HG03460 (cell line): ENCODE measurements around the gene TBC1D22A.
"Not testable (repeated sequence)": the region's sequence is repeated elsewhere in the genome, so short reads cannot be mapped to it uniquely, and the experiment has no call there.

Experiments
- ATAC-seq: cut with Tn5 transposase; IDR thresholded peaks from one replicate; pipeline ENCODE4 v1.9.1; 2021; ENCODE audit not compliant: unreplicated experiment

The TBC1D22A gene

DNA sequence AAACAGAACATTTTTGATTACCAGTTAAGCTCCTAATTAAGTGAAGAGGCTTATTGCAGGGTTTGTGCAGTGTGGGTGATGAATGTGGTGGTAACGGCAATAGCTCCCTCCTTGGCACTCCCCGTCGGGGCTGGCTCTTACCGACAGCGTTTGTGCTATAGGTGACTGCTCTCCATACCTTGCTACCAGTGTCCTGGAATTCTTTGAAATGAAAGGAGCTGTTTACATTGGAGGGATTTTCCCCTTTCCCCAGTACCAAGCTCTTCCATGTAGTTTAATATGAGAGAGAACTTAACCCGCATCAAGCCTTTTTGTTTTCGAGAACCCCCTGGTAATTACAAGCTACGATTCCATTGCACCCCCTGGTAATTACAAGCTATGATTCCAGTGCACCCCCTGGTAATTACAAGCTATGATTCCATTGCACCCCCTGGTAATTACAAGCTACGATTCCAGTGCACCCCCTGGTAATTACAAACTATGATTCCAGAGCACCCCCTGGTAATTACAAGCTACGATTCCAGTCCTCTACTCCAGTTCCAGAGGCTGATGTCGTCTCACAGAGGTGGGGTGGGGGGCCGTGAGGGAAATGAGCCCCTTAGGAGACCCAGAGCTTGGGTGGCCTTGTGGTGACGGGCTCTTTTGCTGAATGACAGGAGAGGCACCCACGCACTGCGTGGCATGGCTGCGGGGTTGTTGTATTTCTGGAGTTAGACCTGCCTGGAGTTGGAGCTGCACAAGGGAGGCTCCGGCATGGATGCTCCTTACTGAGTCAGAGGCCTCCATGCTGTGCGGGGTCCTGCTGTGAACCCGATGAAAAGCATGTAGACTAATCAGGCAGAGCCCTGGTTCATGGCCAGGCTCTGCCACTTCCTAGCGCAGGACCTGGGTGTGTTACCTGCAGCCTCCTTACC lies 205.3 kb downstream of the TBC1D22A start:
- ATAC-seq, result no peak

DNA sequence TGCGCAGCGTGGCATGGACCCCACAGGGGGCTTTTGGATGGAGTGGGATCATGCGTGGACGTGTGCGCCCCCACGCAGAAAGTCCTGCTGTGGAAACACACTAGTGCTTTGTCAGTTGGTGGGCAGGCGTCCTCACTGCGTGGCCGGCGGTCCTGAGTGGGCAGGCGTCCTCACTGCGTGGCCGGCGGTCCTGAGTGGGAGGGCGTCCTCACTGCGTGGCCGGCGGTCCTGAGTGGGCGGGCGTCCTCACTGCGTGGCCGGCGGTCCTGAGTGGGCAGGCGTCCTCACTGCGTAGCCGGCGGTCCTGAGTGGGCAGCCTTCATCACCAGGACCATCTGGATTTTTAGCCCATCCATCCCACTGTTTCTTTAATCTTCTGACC lies 205.9 kb downstream of the TBC1D22A start:
- no peak for ATAC-seq

DNA sequence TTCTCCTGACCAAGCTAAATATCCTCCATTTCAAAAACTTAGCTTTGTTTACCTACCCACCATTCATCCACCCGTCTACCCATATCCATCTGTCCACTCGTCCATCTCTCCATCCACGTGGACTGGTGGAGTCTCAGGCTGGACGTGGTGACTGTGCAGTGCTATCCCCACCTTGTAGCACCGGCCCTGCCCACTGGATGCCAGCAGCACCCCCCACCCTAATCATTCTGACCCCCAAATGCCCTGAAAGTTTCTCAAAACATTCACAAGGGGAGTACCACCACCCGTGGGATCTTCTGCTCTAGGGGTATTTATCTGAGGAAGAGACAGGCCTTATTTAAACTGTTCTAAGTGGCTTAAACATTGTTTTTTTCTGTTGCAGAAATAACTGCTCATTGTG lies 206.4 kb downstream of the TBC1D22A start:
- ATAC-seq, result no peak

DNA sequence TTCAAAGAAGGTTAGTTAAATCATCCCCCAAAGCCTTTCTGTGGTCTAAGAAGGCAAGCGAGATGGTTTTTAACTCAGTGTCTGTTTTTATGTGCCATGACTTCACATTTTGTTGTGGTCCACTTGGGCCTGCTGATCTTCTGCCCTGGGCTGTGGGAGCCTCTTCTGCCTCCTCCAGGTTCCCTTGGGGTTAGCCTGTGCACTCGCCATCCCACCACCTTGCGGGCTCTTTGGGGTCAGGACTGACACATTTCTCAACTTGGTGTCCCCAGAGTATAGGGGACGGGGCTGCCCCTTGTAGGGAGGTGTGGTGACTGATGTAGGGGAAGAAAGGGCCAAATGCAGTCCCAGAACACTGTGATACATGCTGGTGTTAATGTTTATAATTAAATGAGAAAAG lies 207.0 kb downstream of the TBC1D22A start:
- ATAC-seq, result peak; percentile 82

DNA sequence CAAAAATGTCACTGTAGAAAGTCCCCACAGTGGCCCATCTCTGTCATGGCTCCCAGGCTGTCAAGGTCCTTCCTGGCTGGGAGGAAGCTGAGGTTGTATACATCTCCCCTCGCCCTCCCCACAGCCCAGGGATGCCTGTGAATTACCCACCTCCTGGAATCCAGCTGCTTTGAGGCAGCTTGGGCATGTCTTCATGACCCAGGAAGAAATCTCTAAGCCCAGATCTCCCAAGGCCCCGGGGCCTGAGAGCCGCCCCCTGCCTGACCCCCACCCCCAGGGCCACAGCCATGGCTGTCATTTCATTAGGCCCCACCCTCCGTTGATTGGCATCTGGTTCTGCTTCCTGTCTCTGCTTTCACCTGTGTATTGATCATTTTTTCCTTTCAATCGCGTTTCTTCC lies 207.5 kb downstream of the TBC1D22A start:
- peak; percentile 14 for ATAC-seq

DNA sequence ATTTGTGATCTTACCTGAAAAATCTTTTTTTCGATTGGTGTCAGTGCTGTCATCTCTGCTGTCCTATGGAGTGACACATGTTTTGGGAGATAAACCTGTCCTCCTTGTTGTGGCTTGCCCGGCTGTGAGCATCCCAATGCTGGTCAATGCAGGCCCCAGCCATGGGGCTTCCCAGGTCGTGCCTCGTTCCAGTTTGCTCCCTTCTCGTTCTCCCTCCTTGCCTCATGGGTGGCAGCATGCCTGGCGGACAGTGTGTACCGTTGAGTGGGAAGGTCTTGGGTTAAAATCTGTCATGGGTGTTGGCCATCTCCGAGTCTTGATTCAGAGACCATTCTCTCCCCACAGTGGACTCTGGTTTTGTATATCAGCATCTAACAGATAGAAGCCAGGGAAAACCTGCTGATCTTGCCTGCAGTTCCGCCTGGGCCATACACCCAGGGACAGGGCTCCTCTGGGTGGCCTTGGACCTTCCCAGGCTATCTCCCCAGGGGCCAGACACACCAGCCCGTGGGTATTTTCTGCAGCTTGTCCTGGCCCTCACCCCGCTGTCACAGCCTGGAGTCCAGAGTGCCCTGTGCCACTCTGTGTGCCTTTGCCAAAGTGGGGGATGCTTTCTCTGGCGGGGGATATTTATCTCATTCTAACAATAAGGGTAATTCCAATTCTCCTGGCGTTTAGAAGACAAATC lies 208.1 kb downstream of the TBC1D22A start:
- no peak for ATAC-seq

DNA sequence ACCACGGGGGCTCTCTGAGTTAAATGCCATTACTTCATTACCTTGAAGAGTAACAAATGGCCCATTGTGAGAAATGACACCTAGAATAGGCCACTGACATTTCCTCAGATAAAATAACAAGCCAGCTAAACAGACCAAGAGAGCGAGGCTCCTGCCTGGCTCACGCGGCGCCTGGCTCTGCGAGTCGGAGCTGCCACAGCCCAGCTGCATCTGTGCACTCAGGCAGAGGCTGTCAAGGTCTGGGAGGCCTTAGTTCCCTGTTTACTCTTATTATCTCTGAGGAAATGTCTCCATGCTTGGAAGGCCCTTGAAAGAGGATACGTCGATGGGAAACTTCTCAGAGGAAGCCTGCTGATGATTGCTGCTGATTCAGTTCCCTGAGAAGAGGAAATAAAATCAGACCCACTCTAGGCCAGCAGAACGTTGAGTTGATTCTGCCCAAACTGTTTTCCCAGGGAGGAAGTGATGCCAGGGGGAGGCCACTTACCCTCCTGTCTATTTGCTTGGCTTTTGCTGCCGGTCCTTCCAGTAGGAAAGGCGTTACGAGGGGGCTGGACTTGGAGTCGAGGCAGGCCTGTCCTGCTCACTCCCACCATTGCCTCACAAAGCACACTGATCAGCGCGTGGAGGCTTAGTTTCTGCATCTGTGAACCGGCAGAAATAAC lies 208.8 kb downstream of the TBC1D22A start:
- no peak for ATAC-seq

DNA sequence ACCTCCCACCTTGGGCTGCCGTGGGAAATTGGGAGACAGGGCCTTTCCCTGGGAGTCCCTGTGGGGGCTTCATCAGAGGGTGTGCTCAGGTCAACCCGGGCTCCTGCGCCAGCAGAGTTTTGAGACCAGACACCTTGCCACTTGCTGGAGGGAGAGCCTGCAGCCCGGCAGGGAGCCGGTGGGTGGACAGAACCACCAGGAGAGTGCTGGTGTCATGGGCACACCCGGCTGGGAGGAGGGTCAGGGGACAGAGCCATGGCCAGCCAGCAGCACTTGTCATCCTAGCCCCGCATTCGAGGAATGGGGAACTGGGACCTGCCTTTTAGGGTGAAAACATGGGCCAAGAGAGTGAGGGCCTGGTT lies 209.3 kb downstream of the TBC1D22A start:
- no peak for ATAC-seq

DNA sequence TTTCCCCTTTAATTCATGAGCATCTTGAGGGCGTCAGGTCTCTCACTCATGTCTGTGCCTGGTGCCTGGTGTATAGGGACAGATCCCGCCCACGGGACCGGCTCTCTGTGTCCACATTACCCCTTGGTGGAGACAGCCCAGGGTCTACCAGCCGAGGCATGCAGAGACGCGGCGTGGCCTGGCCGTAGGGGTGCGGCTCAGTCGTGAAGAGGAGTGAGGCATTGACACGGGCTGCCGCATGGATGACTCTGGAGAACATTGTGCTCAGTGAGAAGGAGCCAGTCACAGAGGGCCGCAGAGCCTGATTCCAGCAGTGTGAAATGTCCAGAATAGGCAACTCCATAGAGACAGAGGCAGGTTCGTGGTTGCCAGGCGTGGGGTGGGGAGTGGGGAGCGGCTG lies 209.8 kb downstream of the TBC1D22A start:
- no peak for ATAC-seq

DNA sequence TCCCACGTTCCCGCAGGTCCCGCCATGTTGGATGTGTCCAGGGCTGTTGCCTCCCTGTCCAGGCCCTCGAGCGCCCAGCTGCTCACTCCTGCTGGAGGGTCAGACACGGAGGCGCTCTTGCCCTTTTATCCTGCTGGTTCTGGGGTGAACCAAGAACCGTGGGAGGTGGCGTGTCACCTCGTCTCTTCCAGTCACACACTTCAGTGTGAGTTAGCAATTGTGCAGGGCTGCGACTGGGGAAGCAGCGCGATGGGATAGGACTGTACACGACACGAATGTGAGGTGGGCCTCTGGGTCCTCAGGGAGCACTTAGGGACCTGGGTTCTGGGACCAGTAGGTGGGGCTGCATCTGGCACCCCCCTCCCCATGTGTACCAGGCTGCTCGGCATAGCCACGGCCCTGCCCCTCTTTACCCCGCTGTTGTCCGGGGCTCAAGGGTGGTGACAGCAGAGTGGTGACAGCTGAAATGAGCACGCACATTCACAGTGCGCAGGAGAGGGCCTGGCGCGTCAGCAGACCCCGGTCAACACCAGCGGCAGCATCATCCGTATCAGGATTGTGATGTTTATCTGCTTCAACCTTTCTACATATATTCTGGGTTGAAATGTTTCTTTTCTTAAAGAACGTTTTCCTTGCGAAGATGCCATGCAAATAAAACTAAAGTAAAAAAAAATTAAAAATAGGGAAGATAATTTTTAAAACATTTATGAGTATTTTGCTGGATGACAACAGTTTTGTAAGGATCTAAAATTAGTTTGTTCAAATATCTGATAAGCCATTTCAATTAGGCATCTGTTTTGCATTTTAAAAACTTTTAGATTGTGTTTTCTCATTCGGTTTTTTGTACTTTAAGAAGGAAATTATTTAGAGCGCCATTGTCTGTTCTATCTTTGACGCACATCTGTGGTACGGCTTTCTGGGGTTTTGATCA lies 210.7 kb downstream of the TBC1D22A start:
- no peak for ATAC-seq

DNA sequence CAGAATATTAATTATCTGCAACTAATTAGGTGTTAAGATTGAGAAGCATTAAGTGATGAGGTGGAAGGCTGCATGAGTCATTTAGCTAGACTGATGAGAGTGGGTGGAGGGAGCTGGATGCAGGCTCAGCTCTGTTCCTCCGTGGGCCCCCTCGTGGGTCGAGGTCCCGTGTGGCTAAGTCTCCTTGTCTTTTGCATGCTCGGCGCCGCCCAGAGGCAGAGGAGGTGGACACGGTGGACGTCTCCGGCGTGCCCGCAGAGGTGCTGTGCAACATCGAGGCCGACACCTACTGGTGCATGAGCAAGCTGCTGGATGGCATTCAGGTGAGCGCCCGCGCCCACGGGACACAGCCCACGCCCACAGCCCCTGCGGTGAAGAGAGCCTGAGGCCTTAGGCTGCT lies 211.6 kb downstream of the TBC1D22A start:
- no peak for ATAC-seq

DNA sequence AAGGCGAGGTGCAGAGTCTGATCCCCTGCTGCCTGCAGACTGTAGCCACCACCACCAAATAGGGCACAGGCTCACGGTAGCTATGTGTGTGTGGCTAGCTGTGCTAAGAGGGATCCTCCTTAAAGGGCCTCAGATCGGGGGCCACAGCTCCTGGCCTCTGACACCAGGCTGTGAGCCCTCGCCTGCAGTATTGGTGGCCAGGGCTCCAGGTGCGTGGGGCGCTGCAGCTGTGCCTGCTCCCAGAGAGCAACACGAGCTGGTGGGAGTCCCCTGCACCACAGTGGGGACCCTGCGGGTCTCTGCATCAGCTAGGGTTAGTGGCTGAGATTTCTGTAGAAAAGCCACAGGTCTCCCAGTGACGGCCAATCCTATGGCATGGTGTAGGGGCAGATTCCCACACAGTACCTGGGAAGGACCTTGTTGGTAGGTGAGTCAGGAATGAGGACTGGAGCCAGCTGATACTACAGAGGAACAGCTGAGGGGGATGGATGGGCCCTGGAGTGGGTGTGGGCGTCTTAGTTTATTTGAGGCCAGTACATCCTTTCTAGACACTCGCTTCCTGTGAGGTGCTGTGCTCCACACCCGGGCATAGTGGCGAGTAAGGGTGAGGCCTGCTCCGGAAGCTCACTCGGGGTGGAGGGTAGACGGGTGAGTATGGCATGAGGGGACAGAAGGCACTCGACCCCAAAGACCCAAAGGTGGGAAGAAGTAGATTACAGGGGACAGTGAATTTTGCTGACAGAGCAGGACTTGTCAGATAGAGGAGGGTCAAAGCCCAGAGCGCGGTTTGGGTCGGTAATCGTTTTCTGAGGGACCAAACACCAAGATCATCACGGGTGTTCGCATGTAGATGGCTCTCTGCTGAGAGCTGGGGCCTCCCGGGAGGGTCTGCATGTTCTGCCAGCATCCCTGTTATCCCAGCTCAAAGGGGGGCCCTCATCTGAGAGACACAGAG lies 212.5 kb downstream of the TBC1D22A start:
- ATAC-seq, result no peak

DNA sequence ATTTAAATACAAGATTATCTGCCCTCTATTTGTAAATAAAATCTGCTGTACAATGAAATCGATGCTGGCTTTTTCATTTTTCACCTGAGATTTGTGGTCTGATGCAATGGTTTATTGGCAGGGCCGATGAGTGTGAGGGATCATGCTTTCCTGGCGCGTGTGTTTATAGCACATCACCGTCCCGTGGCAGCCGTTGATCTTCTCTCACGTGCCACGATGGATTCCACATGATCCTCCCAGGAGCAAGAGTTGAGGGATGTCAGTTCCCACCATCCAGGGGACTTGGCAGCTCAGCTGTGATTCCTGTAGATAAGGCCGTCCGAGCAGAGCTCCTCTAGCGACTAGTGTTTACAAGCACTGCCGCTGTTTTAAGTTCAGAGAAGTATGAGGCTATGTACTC lies 213.7 kb downstream of the TBC1D22A start:
- ATAC-seq, result no peak

DNA sequence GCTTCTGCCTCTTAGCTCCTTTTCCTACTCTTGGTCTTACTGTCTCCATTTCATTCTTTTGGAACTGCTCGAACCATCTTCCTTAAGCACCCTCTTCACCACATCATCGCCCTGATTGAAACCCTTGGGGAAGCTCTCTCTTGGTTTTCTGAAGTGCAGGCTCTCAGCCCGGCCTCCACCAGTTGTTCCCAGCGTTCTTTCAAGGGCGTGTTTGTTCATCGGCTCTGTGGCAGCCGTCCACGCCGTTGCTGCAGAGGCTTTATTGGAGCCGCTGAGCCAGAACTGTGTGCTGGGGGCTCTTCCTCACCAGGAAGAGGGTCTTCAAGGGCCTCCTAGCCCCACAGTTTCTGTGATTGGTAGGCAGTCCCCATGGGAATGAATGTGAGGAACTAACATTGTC lies 214.1 kb downstream of the TBC1D22A start:
- ATAC-seq, result no peak

DNA sequence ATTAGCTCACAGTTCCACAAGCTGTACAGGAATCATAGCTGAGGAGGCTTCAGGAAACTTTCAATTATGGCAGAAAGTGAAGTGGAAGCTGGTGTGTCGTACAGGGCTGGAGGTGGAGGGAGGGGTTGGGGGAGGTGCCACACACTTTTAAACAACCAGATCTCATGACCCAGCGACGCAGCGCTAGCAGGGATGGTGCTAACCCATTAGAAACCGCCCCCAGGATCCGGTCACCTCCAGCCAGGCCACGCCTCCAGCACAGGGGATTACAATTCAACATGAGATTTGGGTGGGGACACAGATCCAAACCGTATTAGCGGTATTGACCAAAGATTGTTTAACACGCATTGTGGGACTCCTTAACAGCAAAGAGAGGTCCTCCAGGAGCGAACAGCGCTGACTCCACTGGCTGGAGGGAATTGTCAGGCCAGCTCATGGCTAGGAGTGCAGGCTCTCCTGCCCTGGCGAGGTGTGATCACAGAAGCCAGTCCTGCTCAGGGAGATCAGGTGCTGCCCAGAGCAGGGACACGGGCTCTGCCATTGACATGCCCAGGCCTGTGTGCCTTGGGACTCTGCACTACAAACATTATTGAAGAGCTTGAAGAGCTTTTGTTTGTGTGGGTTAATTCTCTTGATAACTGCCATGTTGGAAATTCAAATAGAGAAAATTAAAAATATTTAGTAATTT lies 215.3 kb downstream of the TBC1D22A start:
- no peak for ATAC-seq

DNA sequence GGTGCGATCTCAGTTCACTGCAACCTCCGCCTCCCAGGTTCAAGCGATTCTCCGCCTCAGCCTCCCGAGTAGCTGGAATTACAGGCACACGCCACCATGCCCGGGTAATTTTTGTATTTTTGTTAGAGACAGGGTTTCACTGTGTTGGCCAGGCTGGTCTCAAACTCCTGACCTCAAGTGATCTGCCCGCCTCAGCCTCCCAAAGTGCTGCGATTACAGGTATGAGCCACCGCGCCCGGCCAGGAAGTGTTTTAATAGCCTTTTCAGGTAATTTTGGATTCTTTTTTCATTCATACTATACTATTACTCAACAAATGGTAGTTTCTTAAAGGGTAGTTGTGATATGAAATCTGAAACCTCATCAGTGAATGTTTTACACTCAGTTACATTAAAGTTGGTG lies 216.2 kb downstream of the TBC1D22A start:
- ATAC-seq, result not testable (repeated sequence)

DNA sequence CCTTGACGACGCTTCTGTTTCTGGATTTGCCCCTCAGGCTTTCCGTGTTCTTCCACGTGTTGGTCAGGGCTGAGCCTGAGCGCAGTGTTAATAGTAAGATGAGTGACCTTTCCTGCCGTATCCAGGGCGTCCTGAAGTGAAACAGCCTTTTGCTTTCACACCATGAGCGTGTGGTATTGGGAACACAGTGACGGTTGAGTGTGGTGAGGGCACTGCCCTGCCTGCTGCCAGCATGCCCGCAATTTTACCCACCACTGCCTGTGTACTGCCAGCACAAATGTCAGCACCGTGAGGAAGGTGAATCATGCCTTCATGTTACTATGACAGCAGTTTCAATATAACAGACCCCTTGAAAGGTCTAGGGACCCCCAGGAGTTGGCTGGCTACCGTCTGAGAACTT lies 217.1 kb downstream of the TBC1D22A start:
- ATAC-seq, result no peak

DNA sequence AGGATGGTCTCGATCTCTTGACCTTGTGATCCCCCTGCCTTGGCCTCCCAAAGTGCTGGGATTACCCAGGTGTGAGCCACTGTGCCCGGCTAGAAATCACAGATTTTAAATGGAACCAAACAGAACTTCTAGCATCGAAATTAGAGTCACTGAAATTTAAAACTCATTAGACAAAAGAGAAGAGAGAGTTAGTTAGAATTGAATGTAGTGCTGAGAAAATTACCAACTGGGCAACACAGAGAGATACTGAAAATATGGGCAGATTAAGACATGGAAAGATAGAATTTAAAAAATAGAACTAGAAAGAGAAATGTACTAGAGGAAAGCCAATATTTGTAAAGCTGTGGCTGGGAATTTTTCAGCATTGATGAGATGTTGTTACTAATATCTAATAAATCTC lies 217.9 kb downstream of the TBC1D22A start:
- no peak for ATAC-seq

DNA sequence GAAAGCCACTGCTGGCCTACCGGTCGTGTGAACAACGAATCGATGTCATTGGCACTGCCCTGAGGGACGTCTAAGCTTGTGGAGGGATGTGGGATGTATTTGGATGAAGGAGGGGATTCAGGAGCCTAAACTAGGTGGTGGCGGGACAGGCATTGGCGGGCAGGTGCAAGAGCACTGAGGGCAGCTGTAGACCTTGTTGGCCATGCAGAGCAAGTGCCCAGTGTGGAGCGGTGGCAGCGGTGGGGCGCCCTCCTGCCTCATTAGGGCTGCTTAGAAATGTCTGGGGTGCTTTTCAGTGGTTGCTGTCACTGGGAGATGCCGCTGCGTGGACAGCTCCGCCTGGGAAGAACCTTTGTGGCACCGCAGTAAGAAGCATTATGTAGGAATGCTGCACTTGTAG lies 220.2 kb downstream of the TBC1D22A start:
- ATAC-seq, result no peak
